Prostate gland (tissue), 2 donors: ENCODE data around the gene KNOP1.

Experiments used
- POLR2A ChIP-seq: fragments of 450-650 bp; IDR thresholded peaks from one replicate; pipeline ENCODE4 v1.6.1; 2016; ENCODE audit warnings: antibody characterized with exemption, mild to moderate bottlenecking
- POLR2AphosphoS5 ChIP-seq: sonication (generic); formaldehyde crosslinking; IDR thresholded peaks from one replicate; pipeline ENCODE4 v1.6.1; 2017; ENCODE audit warnings: antibody characterized with exemption
- TF ChIP-seq, protein P1 (sequence below), 4 experiments: fragments of 200-600 bp in 2 of 4; fragments of 450-650 bp in 2 of 4; sonication (generic) in 2 of 4; IDR thresholded peaks; 1 replicate in 3 of 4; 2 replicates in 1 of 4; pipeline ENCODE4 v1.5.1; 2016 to 2019; ENCODE audit warnings: antibody characterized with exemption in 4 of 4, mild to moderate bottlenecking in 2 of 4, moderate library complexity in 2 of 4

DNA sequence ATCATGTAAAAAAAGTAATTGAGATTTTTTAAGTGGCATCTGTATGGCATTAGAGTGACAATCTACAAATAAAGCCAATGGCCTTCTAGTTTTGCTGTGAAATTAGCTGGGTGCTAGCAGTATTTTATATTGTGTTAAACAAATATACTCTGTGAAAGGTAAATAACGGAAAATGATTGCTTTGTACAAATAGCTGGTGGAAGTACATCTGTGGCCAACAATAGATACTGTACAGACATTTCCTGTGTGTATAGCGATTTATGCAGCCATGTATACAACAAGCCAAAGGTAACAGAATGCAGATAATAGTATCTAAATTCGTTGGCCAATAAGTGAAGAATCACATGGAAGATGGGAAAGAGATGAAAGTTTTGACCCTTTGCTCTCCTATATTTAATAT is 26.6 kb upstream of the KNOP1 start:
- TF ChIP-seq POLR2AphosphoS5 = peak; percentile 25
- TF ChIP-seq, protein P1, sequence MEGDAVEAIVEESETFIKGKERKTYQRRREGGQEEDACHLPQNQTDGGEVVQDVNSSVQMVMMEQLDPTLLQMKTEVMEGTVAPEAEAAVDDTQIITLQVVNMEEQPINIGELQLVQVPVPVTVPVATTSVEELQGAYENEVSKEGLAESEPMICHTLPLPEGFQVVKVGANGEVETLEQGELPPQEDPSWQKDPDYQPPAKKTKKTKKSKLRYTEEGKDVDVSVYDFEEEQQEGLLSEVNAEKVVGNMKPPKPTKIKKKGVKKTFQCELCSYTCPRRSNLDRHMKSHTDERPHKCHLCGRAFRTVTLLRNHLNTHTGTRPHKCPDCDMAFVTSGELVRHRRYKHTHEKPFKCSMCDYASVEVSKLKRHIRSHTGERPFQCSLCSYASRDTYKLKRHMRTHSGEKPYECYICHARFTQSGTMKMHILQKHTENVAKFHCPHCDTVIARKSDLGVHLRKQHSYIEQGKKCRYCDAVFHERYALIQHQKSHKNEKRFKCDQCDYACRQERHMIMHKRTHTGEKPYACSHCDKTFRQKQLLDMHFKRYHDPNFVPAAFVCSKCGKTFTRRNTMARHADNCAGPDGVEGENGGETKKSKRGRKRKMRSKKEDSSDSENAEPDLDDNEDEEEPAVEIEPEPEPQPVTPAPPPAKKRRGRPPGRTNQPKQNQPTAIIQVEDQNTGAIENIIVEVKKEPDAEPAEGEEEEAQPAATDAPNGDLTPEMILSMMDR (IDR thresholded peaks at IDR 0.05) = no peak
- no peak for TF ChIP-seq POLR2A
